Measurements from ENCODE around the gene PPM1L.

PPM1L gene

DNA sequence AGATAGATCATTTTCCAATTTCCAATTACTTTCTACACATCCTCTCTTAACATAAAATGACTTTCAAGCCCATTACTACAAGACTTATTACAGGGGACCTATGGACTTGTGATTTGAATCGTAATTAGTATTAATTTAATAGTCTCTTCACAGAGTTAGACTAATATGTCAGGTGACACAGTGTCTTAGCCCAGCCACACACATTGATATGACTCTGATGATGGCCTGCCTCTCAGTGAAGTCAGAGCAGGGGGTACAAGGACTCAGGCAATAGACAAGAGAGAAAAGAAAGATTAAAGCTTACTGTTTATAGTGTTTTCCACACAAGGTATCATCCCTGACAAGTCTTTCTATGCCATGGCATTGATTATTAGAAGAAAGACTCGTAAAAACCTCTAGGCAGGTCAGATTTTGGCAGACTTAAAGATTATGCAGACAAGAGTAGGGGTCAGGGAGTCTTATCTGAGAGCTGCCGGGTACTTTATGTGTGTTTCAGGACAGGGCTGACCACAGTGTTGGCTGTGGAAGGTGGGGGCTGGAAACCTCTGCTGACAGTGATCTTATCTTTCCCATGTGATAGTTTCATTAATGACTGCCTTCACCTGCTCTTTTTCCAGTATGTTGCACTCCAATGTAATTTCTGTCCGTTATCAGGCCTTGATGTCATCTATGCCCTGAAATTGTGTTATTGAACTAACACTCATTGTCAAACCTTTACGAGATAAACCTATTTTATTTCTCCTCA lies 299.0 kb downstream of the PPM1L start:
- no peak overlapping the region for H3K27ac ChIP-seq
- TF ChIP-seq, protein P1, sequence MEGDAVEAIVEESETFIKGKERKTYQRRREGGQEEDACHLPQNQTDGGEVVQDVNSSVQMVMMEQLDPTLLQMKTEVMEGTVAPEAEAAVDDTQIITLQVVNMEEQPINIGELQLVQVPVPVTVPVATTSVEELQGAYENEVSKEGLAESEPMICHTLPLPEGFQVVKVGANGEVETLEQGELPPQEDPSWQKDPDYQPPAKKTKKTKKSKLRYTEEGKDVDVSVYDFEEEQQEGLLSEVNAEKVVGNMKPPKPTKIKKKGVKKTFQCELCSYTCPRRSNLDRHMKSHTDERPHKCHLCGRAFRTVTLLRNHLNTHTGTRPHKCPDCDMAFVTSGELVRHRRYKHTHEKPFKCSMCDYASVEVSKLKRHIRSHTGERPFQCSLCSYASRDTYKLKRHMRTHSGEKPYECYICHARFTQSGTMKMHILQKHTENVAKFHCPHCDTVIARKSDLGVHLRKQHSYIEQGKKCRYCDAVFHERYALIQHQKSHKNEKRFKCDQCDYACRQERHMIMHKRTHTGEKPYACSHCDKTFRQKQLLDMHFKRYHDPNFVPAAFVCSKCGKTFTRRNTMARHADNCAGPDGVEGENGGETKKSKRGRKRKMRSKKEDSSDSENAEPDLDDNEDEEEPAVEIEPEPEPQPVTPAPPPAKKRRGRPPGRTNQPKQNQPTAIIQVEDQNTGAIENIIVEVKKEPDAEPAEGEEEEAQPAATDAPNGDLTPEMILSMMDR (conservative IDR thresholded peaks at IDR 0.05) = no peak

DNA sequence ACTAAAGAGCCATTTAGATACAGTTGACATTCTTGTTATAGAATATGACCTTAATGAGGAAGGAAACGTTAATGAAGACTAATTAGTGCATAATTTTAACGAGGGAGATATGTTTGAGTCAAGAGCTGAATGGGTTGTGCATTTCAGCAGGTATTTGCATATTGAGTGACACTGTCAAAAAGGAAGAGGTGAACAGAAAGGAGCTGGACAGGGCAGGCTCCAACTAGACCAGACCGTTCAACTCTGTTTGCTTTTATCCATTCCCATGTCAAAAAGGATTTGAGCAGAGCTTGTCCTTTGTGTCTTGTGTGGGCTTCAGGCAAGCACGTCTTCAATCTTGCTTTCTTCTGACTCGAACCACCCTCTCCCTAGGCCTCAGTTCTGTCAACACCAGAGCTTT lies 308.4 kb downstream of the PPM1L start:
- TF ChIP-seq, protein P1 (conservative IDR thresholded peaks at IDR 0.05) = no peak
- no peak overlapping the region for H3K27ac ChIP-seq

DNA sequence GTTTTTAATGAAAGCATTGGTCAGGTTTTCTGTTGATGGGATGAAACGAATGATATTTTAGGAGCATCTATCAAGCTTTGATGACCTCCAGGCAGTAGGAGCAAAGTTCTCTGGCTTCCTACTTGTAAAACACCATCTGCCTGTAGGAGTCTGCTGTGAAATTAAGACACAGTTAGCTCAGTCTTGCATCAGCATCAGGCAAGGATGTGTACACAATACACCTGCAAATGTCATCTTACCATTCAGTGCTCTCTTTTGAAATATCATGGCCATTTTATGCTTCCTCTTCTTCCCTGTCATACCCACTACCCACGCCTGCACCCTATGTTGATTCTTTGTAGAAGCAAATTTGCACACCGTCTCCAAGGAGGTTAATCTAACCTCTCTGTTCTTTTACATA lies 310.9 kb downstream of the PPM1L start:
- no peak overlapping the region for H3K27ac ChIP-seq
- TF ChIP-seq, protein P1 (conservative IDR thresholded peaks at IDR 0.05) = no peak

DNA sequence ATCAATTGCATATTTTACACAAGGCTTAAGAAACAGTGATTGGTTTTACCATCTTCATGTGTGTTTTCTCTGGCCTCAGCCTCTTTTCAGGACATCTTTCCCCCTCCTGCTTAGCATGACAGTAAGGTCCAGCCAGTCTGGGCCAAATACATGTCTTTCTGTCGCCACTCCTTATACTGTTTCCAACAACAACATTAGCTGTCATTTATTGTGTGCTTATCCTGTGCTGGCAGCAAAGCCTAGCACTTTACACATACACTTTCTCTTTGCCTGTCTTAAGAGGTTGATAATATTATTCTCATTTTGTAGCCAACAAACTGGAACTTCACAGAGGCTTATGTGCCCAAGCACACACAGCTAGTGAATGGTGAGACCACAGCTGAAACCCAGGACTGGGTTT lies 311.3 kb downstream of the PPM1L start:
- H3K27ac ChIP-seq = no peak overlapping the region
- TF ChIP-seq, protein P1 (conservative IDR thresholded peaks at IDR 0.05) = no peak

DNA sequence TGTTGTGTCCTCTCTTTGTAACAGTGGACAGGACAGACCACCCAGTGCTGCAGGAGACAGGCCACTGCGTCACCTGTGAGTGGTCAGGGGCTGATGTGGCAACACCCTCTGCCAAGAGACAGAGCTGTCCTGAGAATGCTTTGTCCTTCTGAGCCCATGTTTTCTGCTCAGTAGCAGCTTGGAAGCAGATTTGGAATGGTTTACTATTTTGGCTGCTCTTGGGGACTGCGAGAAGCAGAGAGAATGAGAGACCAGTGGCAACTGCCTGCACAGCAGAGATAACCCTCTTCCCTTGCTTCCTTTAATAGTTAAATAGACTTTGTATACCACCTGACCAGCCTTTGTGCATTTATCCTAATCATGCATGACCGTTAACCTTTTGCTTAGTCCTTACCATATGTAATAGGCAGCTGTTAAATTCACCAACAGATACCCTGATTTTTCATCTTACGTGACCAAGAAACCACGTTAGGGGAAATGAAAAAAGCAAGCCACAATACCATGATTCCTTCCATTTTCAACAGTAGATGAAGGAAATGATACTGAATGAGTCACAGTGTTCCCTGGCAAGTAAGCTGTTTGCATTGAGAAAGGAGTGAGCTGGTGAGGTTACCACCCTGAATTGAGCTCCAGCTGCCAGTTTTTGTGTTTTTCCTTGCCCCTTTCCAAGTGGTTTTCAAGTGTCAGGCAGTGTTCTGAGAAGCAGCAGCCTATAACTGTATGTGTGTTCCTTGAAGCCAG lies 313.6 kb downstream of the PPM1L start:
- TF ChIP-seq, protein P1 (conservative IDR thresholded peaks at IDR 0.05) = no peak
- H3K27ac ChIP-seq = no peak overlapping the region

DNA sequence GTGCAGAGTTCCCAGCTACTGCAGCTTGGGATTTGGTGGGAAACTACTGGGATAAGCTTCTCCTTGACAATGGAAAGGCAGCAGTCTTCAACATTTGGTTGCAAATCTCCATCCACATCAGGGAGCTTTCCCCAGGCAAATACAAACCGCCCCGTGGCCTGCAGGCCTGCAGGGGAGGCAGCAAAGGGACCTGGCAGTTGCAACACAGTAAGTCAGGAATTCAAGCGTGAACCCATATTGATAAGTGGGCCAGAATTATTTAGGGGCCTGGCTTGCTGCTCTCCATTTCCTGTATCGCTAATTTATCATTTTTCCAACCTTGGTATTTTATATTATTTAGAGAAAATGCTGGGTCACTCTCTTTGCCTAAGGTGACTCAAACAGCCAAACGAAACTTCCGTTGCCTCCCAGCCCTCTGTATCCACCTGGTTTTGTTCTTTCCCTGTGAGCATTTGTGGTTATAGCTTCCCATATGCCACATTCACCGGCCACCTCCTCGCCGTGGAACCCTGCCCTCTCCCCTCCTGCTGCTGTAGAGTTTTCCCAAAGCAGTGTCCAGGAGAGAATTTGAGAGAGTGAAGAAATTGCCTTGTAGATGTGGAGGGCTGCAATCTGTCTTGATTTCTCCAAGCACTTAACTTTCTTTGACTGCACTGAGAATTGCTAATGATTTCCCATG lies 314.4 kb downstream of the PPM1L start:
- no peak overlapping the region for H3K27ac ChIP-seq
- TF ChIP-seq, protein P1 (conservative IDR thresholded peaks at IDR 0.05) = no peak

DNA sequence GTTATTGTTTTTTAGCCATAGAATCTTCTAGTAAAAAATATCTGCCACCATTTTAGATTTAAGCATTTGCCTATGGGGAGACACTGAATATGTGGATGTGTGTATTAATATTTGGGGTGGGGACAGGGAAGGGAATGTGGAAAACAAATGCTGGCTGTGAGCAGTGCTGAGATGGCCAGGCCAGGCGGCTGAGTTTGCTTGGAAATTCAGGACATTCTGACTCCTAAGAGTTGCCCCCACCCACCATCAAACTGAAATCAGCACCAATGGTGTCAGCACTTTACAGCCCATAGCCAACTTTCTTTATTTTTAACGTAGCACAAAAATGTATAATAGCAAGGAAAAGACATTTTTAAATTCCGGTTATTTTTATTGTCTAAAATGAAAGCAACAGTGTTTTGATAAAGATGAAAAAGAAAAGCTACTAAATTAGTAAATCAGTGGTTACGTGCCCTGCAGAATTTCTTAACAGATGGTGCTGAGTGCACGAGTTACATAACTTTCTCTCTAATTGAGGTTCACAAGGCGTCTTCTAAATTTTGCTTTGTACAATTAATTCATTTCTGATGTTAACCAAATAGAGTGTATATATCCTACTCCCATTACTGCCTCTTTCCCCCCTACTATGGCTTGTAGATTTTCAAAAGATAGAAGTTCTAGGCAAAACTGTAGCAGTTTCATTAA lies 315.1 kb downstream of the PPM1L start:
- H3K27ac ChIP-seq = no peak overlapping the region
- TF ChIP-seq, protein P1 (conservative IDR thresholded peaks at IDR 0.05) = no peak
